Upper lobe of left lung (tissue), 6 donors: Measurements from ENCODE around the gene DTX3. TPM values are rescaled to one million over a fixed set of nuclear protein-coding genes. Genes with fewer than 3 reads are reported as not detected.
A peak's percentile ranks its signal among the peaks of the same experiment; 100 is the strongest.

ENCODE experiments used
- ATAC-seq, 2 donors: fragments of 200-7000 bp; cut with Tn5 transposase; one replicate each; pipeline ENCODE4 v1.9.1; 2022; ENCODE audit warnings: mild to moderate bottlenecking in 2 of 2, moderate library complexity in 2 of 2; ENCODE audit not compliant: low FRiP score in 2 of 2
- DNase-seq, 2 donors: peaks; one replicate each; pipeline ENCODE4 v3.0.0-alpha.2; 2019 to 2020
- H3K27ac ChIP-seq, 4 donors: fragments of 200-600 bp; sonication (generic); one replicate each; pipeline ENCODE4 v1.5.1; 2016 to 2019
- H3K27me3 ChIP-seq, 4 donors: fragments of 200-600 bp; sonication (generic); one replicate each; pipeline ENCODE4 v1.5.1; 2017 to 2019
- H3K36me3 ChIP-seq, 4 donors: fragments of 200-600 bp; sonication (generic); one replicate each; pipeline ENCODE4 v1.5.1; 2016 to 2019
- H3K4me1 ChIP-seq, 4 donors: fragments of 200-600 bp; sonication (generic); one replicate each; pipeline ENCODE4 v1.5.1; 2018 to 2019
- H3K4me3 ChIP-seq, 4 donors: fragments of 200-600 bp; sonication (generic); one replicate each; pipeline ENCODE4 v1.5.1; 2017 to 2019; ENCODE audit warnings: mild to moderate bottlenecking in 2 of 4, moderate library complexity in 1 of 4
- H3K9me3 ChIP-seq, 4 donors: fragments of 200-600 bp; sonication (generic); one replicate each; pipeline ENCODE4 v1.5.1; 2018 to 2019
- CTCF ChIP-seq, 6 experiments: fragments of 450-650 bp in 4 of 6; fragments of 200-600 bp in 2 of 6; sonication (generic) in 2 of 6; IDR thresholded peaks; one replicate each; pipeline ENCODE4 v1.5.1; 2016 to 2019; ENCODE audit warnings: antibody characterized with exemption in 6 of 6
- EP300 ChIP-seq, 4 donors: sonication (generic); formaldehyde crosslinking; IDR thresholded peaks; one replicate each; pipeline ENCODE4 v1.5.1; 2017; ENCODE audit warnings: antibody characterized with exemption in 4 of 4, control low read depth in 2 of 4
- POLR2A ChIP-seq, 4 donors: fragments of 450-650 bp; IDR thresholded peaks; one replicate each; pipeline ENCODE4 v1.5.1; 2016 to 2017; ENCODE audit warnings: antibody characterized with exemption in 4 of 4, mild to moderate bottlenecking in 2 of 4
- POLR2AphosphoS5 ChIP-seq, 2 donors: sonication (generic); formaldehyde crosslinking; IDR thresholded peaks; one replicate each; pipeline ENCODE4 v1.5.1; 2017; ENCODE audit warnings: antibody characterized with exemption in 2 of 2
- WGBS, 2 donors: methylation state at CpG; one replicate each; pipeline ENCODE4 v1.1.5; 2017 to 2018; 5-methylcytosine and 5-hydroxymethylcytosine counted together
- total RNA-seq, 6 donors: library from RNA; depleted of rRNA in 4 of 6; stranded (reverse); fragments of >200 nt in 4 of 6; gene quantifications; one replicate each; pipeline versions ENCODE4 v1.1.0 to v1.2.1, GENCODE V29; 2016 to 2021
- donor health status: DM: no; HTN: no; CAD: no; lungs with moderate emphysema.
- donor health status: DM: no; HTN: yes; CAD: no; lungs with severe emphysema.

DTX3 gene
- total RNA-seq, 6 donors from 2014 or later: 12.8 to 44.0 (median 21.1) TPM

DNA sequence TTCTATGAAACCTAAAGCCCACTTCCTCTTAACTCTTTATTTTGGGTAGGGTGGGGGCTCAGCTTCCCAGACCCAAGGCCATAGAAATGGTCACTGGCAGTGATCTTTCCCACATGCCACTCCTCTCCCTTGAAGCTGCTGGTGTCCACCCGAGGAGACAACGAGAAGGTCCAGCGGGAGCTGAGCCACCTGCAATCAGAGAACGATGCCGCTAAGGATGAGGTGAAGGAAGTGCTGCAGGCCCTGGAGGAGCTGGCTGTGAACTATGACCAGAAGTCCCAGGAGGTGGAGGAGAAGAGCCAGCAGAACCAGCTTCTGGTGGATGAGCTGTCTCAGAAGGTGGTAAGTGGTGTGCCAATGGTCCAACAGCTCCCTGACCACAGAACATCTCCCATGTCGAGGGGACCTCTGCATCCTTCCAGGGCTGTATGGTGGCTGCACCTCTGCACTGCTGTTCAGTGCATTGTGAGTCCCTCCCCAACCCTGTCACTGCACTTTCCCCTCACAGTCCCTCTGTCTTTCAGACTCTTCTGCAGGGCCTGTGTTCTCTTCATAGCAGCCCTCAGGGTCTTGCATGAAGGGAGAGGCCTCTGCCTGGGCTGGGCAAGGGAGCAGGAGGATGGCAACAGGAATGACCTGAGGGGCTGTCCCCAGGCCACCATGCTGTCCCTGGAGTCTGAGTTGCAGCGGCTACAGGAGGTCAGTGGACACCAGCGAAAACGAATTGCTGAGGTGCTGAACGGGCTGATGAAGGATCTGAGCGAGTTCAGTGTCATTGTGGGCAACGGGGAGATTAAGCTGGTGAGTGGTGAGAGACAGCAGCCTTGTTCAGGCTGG lies 32.5 kb upstream of the DTX3 start:
- DNase-seq (no peak), ATAC-seq (peak in 1 of 2 donors; percentile 28)
- Histone ChIP-seq H3K4me1 (no peaks in the 10 kb centered on the region), H3K27ac (no peak overlapping the region), H3K36me3 (no peaks in the 10 kb centered on the region), H3K27me3 (no peaks in the 10 kb centered on the region), H3K9me3 (no peaks in the 10 kb centered on the region), H3K4me3 (no peak overlapping the region)
- TF ChIP-seq POLR2AphosphoS5 (IDR thresholded peaks at IDR 0.05): no peak
- TF ChIP-seq POLR2A (IDR thresholded peaks at IDR 0.05): no peak
- TF ChIP-seq EP300 (IDR thresholded peaks at IDR 0.05): no peak
- TF ChIP-seq CTCF (IDR thresholded peaks at IDR 0.05): no peak
- WGBS, 2 donors: 92 to 93% methylated on average over 12 of the region's 12 CpGs

DNA sequence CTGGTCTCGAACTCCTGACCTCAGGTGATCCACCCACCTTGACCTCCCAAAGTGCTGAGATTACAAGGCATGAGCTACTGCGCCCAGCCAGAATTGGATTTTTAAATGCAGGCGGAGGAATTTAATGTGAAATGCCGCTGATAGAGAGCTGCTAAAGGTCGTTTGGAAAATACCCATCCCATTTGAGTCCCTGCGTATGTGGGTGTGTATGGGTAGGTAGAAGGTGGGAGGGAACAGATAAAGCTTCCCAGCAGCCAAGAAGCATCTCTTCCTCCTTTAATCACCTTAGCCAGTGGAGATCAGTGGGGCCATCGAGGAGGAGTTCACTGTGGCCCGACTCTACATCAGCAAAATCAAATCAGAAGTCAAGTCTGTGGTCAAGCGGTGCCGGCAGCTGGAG lies 29.8 kb upstream of the DTX3 start:
- WGBS, 2 donors: 87 to 89% methylated on average over 10 of the region's 10 CpGs
- Histone ChIP-seq H3K27me3 (no peaks in the 10 kb centered on the region), H3K36me3 (no peaks in the 10 kb centered on the region), H3K27ac (no peak overlapping the region), H3K4me1 (no peaks in the 10 kb centered on the region), H3K4me3 (no peak overlapping the region), H3K9me3 (no peaks in the 10 kb centered on the region)
- TF ChIP-seq EP300 (IDR thresholded peaks at IDR 0.05) (no peak), CTCF (IDR thresholded peaks at IDR 0.05) (no peak), POLR2AphosphoS5 (IDR thresholded peaks at IDR 0.05) (no peak), POLR2A (IDR thresholded peaks at IDR 0.05) (no peak)
- no peak for DNase-seq
- no peak for ATAC-seq

DNA sequence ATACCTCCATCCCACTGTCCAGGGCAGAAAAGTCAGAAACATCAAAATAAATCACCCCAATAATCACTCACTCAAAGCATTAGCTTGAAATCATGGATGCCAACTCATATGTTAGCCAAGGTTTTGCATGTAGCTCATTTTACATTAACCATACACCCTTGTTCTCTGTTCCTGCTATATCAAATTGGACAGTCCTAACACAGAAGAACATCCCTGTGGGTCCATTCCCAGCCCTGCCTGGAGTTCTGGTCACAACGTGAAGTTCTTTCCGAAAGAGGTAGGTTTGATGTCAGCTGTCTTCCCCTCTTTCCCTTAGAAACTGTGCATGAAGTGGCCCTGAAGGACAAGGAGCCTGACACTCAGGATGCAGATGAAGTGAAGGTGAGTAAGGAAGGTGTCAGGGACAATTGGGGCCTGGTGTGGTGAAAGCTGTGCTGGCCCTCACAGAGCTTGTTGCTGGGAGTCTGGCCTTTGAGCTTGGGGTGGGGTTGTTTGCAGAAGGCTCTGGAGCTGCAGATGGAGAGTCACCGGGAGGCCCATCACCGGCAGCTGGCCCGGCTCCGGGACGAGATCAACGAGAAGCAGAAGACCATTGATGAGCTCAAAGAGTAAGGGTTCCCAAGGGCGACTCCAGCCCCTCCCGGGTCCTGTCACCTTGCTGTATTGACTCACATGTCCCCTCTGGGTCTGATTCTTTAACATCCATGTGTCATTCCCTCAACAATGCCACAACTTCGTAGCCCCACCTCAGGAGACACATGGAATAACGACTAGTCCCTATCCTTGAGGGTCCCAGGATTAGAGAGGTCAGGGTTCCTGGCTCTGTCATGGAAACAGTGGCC lies 28.6 kb upstream of the DTX3 start:
- TF ChIP-seq EP300 (IDR thresholded peaks at IDR 0.05) (no peak), POLR2A (IDR thresholded peaks at IDR 0.05) (no peak), POLR2AphosphoS5 (IDR thresholded peaks at IDR 0.05) (no peak), CTCF (IDR thresholded peaks at IDR 0.05) (no peak)
- no peak overlapping the region for H3K27ac ChIP-seq
- no peak for ATAC-seq
- no peaks in the 10 kb centered on the region for H3K9me3 ChIP-seq
- no peak overlapping the region for H3K4me3 ChIP-seq
- peak in 1 of 2 donors; percentile 56 for DNase-seq
- H3K4me1 ChIP-seq: no peaks in the 10 kb centered on the region
- WGBS, 2 donors: 70 to 87% methylated on average over 8 to 12 of the region's 12 CpGs
- no peaks in the 10 kb centered on the region for H3K27me3 ChIP-seq
- no peaks in the 10 kb centered on the region for H3K36me3 ChIP-seq

DNA sequence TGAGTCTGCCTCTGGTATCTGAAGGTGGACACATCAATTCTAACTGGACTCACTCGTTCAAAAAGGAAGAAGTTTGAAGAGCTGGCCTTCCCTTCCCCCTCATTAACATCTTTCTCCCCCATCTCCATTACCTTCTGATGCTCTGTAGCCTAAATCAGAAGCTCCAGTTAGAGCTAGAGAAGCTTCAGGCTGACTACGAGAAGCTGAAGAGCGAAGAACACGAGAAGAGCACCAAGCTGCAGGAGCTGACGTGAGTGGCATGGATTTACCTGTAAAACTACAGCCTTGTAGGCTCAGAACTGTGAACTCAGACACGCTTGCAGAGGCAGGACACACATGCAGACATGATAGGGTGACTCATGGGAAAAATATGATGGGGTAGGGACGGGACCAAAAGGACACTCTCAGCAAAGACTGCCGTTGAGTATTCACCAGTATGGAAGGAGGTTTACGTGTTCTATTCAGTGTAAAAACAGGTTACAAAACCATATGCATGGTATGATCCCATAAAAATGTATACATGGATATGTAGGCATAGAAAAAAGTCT lies 27.9 kb upstream of the DTX3 start:
- H3K4me1 ChIP-seq: no peaks in the 10 kb centered on the region
- WGBS, 2 donors: 84% methylated on average over 9 of the region's 9 CpGs
- no peaks in the 10 kb centered on the region for H3K27me3 ChIP-seq
- ATAC-seq (no peak), DNase-seq (no peak)
- no peak overlapping the region for H3K4me3 ChIP-seq
- no peaks in the 10 kb centered on the region for H3K9me3 ChIP-seq
- TF ChIP-seq CTCF (IDR thresholded peaks at IDR 0.05) (no peak), EP300 (IDR thresholded peaks at IDR 0.05) (no peak), POLR2A (IDR thresholded peaks at IDR 0.05) (no peak), POLR2AphosphoS5 (IDR thresholded peaks at IDR 0.05) (no peak)
- H3K27ac ChIP-seq: no peak overlapping the region
- no peaks in the 10 kb centered on the region for H3K36me3 ChIP-seq
